Measurements from ENCODE around the gene S100PBP. TPM values are rescaled to one million over a fixed set of nuclear protein-coding genes. Genes with fewer than 3 reads are reported as not detected.
A peak's percentile ranks its signal among the peaks of the same experiment; 100 is the strongest.

S100PBP gene
- total RNA-seq, 4 donors from 2014 or later: 11.0 to 32.1 (median 18.2) TPM

DNA sequence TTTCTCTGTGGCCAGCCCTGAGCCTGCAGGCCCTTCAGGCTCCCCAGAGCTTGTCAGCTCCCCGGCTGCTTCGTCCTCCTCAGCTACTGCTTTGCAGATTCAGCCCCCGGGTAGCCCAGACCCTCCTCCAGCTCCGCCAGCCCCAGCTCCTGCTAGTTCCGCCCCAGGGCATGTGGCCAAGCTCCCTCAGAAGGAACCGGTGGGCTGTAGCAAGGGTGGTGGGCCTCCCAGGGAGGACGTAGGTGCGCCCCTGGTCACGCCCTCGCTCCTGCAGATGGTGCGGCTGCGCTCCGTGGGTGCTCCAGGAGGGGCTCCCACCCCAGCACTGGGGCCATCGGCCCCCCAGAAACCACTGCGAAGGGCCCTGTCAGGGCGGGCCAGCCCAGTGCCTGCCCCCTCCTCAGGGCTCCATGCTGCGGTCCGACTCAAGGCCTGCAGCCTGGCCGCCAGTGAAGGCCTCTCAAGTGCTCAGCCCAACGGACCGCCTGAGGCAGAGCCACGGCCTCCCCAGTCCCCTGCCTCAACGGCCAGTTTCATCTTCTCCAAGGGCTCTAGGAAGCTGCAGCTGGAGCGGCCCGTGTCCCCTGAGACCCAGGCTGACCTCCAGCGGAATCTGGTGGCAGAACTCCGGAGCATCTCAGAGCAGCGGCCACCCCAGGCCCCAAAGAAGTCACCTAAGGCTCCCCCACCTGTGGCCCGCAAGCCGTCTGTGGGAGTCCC lies 45.7 kb upstream of the S100PBP start:
- TF ChIP-seq, protein P1, sequence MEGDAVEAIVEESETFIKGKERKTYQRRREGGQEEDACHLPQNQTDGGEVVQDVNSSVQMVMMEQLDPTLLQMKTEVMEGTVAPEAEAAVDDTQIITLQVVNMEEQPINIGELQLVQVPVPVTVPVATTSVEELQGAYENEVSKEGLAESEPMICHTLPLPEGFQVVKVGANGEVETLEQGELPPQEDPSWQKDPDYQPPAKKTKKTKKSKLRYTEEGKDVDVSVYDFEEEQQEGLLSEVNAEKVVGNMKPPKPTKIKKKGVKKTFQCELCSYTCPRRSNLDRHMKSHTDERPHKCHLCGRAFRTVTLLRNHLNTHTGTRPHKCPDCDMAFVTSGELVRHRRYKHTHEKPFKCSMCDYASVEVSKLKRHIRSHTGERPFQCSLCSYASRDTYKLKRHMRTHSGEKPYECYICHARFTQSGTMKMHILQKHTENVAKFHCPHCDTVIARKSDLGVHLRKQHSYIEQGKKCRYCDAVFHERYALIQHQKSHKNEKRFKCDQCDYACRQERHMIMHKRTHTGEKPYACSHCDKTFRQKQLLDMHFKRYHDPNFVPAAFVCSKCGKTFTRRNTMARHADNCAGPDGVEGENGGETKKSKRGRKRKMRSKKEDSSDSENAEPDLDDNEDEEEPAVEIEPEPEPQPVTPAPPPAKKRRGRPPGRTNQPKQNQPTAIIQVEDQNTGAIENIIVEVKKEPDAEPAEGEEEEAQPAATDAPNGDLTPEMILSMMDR (IDR thresholded peaks at IDR 0.05): no peak
- no peak for TF ChIP-seq POLR2A (IDR thresholded peaks at IDR 0.05)
- no peak for DNase-seq (ENCODE audit: low spot score in 2 of 2)
- no peak overlapping the region for H3K4me3 ChIP-seq (ENCODE audit: low read depth, poor library complexity, severe bottlenecking)
- intact Hi-C loops (cut with DNase I; ENCODE audit: low total_unique reads): loop anchor here (5.0 kb wide), 1 partner anchor 59 kb away; no protein-coding TSS in a partner anchor
- 84 to 87% methylated on average over 17 to 20 of the region's 30 CpGs for WGBS, 2 donors

DNA sequence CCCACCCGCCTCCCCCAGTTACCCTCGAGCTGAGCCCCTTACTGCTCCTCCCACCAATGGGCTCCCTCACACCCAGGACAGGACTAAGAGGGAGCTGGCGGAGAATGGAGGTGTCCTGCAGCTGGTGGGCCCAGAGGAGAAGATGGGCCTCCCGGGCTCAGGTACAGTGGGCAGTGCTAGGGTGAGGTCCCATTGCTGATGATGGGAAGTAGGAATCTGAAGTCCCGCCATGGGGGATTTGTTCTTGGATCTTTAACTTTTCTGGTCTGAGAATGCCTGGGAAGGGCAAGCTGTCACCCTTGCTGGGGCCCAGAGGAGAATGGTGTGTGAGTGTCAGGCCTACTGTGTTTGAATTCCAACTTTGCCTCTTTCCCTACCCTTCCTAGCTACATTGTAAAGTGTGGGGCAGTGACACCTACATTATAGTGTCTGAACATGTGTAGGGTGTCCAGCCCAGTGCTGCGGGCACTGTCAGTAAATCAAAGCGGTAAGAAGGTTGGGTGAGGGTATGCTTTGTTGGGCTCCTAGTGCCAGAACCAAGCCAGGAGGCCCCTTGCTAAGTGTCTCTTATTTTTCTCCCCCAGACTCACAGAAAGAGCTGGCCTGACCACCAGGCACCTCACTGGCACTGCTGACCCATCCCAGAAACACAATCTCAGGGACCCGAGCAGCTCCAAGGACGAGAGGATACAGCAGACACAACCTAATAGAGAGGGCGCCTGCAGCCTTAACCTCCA lies 45.0 kb upstream of the S100PBP start:
- no peak for DNase-seq (ENCODE audit: low spot score in 2 of 2)

DNA sequence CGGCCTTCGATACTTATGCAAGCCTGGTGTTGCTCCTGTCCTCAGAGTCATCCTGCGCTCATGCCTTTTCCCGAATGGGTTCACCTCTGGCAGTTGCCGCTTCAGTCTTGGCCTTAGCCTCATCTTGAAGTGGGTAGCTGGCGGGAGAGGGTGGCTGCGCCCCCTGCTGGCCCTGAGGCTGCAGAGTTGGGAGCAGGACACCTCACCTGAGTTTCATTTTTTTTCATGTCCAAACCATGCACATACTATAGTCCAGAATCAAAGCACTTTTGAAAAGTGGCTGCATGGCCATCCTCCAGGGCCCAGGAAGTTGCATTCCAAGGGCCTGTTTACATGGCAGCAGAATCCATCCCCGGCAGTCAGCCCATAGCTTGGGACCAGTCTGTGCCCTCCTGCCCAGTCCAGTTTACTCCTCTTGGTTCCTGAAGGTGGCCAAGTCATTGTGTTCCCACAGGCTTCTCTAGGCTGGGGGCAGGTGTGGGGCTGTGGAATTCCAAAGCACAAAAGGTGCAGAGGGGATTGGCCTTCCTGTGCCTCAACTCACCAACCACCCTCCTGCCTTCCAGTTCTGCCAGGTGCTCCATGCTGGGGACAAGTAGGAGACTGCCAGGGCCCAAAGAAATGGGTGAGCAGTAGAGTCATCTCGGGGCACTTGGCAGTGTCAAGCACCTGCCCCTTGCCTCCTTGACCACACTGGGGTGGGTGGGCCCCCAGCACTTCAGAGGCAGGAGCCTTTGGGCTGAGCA lies 44.3 kb upstream of the S100PBP start:
- TF ChIP-seq, protein P1 (IDR thresholded peaks at IDR 0.05): peak in 1 of 3 donors; percentile 86
- TF ChIP-seq POLR2A (IDR thresholded peaks at IDR 0.05): no peak
- intact Hi-C loops (cut with DNase I; ENCODE audit: low total_unique reads): loop anchor here (5.0 kb wide), 1 partner anchor 61 kb away; no protein-coding TSS in a partner anchor
- WGBS, 2 donors: 27 to 38% methylated on average over 9 of the region's 9 CpGs
- no peak overlapping the region for H3K4me3 ChIP-seq (ENCODE audit: low read depth, poor library complexity, severe bottlenecking)
- DNase-seq (ENCODE audit: low spot score in 2 of 2): peak; percentile 76 to 94

More for the DNA sequence above, 45.0 kb upstream of the S100PBP start:
- intact Hi-C loops (cut with DNase I; ENCODE audit: low total_unique reads): loop anchor here (5.0 kb wide), 1 partner anchor 60 kb away; no protein-coding TSS in a partner anchor
- TF ChIP-seq POLR2A (IDR thresholded peaks at IDR 0.05): no peak
- TF ChIP-seq, protein P1 (IDR thresholded peaks at IDR 0.05): no peak
- no peak overlapping the region for H3K4me3 ChIP-seq (ENCODE audit: low read depth, poor library complexity, severe bottlenecking)
- WGBS, 2 donors: 82 to 89% methylated on average over 9 to 10 of the region's 10 CpGs

DNA sequence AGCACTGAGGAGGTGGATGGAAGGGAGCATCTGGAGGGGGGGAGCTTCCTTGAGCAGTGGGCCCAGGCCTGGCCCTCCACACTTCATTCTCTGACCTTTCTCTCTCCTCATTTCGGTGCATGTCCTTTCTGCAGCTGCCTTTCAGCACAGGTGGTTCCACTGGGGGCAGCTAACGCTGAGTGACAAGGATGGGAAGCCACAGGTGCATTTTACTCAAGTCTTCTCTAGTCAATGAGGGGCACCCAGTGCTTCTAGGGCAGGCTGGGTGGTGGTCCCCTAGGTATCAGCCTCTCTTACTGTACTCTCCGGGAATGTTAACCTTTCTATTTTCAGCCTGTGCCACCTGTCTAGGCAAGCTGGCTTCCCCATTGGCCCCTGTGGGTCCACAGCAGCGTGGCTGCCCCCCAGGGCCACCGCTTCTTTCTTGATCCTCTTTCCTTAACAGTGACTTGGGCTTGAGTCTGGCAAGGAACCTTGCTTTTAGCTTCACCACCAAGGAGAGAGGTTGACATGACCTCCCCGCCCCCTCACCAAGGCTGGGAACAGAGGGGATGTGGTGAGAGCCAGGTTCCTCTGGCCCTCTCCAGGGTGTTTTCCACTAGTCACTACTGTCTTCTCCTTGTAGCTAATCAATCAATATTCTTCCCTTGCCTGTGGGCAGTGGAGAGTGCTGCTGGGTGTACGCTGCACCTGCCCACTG lies 43.5 kb upstream of the S100PBP start:
- no peak for DNase-seq (ENCODE audit: low spot score in 2 of 2)
- H3K4me3 ChIP-seq (ENCODE audit: low read depth, poor library complexity, severe bottlenecking): no peak overlapping the region
- TF ChIP-seq POLR2A (IDR thresholded peaks at IDR 0.05): no peak
- TF ChIP-seq, protein P1 (IDR thresholded peaks at IDR 0.05): no peak
- 81 to 85% methylated on average over 7 of the region's 7 CpGs for whole genome bisulfite sequencing, 2 donors
- intact Hi-C loops (cut with DNase I; ENCODE audit: low total_unique reads): loop anchor here (5.0 kb wide), 1 partner anchor 62 kb away; no protein-coding TSS in a partner anchor

DNA sequence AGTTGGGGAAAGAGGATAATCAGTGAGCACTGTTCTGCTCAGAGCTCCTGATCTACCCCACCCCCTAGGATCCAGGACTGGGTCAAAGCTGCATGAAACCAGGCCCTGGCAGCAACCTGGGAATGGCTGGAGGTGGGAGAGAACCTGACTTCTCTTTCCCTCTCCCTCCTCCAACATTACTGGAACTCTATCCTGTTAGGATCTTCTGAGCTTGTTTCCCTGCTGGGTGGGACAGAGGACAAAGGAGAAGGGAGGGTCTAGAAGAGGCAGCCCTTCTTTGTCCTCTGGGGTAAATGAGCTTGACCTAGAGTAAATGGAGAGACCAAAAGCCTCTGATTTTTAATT lies 43.0 kb upstream of the S100PBP start:
- TF ChIP-seq, protein P1 (IDR thresholded peaks at IDR 0.05): no peak
- TF ChIP-seq POLR2A (IDR thresholded peaks at IDR 0.05): no peak
- DNase-seq (ENCODE audit: low spot score in 2 of 2): no peak
- H3K4me3 ChIP-seq (ENCODE audit: low read depth, poor library complexity, severe bottlenecking): no peak overlapping the region
- intact Hi-C loops (cut with DNase I; ENCODE audit: low total_unique reads): loop anchor here (5.0 kb wide), 1 partner anchor 62 kb away; no protein-coding TSS in a partner anchor
